ENCODE data around the gene CCDC138.

- no peak for TF ChIP-seq ZNF512 (CRISPR knock-in tag; IDR thresholded peaks at IDR 0.05)
- no peak for TF ChIP-seq MED8 (CRISPR knock-in tag; IDR thresholded peaks at IDR 0.05; ENCODE audit: insufficient replicate concordance)
- no peak for TF ChIP-seq POLR2AphosphoS5 (IDR thresholded peaks at IDR 0.05; ENCODE audit: low read depth, low read length)
- no peak for TF ChIP-seq ZBTB2 (CRISPR knock-in tag; IDR thresholded peaks at IDR 0.05; ENCODE audit: low read depth)
- no peak for TF ChIP-seq TCF12 (IDR thresholded peaks at IDR 0.05)
- no peak for TF ChIP-seq TCF12 (CRISPR knock-in tag; IDR thresholded peaks at IDR 0.05)
- no peak for TF ChIP-seq ZFX (CRISPR knock-in tag; IDR thresholded peaks at IDR 0.05; ENCODE audit: low read depth)
- no peak for TF ChIP-seq TFE3 (CRISPR knock-in tag; IDR thresholded peaks at IDR 0.05)
These were observed 134.8 kb downstream of the CCDC138 start for GRCh38 chr2:108921096-108922030.

Data from HepG2 (cell line).